ENCODE measurements around the gene GRB7. TPM values are rescaled to one million over a fixed set of nuclear protein-coding genes. Genes with fewer than 3 reads are reported as not detected.

GRB7 gene
- total RNA-seq, 3 donors from 2014 or later = 27.9 to 69.2 TPM; not detected in 1

GRCh38 chr17:39782481-39782880, 44.7 kb downstream of the GRB7 start:
- H3K4me1 ChIP-seq = no peaks in the 10 kb centered on the region
- H3K36me3 ChIP-seq = no peaks in the 10 kb centered on the region
- H3K9me3 ChIP-seq = no peaks in the 10 kb centered on the region
- TF ChIP-seq POLR2A (IDR thresholded peaks at IDR 0.05) (no peak), CTCF (IDR thresholded peaks at IDR 0.05) (no peak), POLR2AphosphoS5 (IDR thresholded peaks at IDR 0.05) (no peak)
- H3K27ac ChIP-seq = no peak overlapping the region
- DNase-seq (ENCODE audit: low spot score in 2 of 2) = no peak
- intact Hi-C loops (cut with DNase I; ENCODE audit: low total_unique reads) = no loop called here
- no peaks in the 10 kb centered on the region for H3K27me3 ChIP-seq
- no peak overlapping the region for H3K4me3 ChIP-seq

- DNase-seq (ENCODE audit: low spot score in 2 of 2) = no peak
- Histone ChIP-seq H3K36me3 (no peaks in the 10 kb centered on the region), H3K27me3 (no peaks in the 10 kb centered on the region), H3K27ac (no peak overlapping the region), H3K4me3 (no peak overlapping the region), H3K9me3 (no peaks in the 10 kb centered on the region), H3K4me1 (no peaks in the 10 kb centered on the region)
- intact Hi-C loops (cut with DNase I; ENCODE audit: low total_unique reads) = no loop called here
- TF ChIP-seq CTCF (IDR thresholded peaks at IDR 0.05) (no peak), POLR2AphosphoS5 (IDR thresholded peaks at IDR 0.05) (no peak), POLR2A (IDR thresholded peaks at IDR 0.05) (no peak)
Measured at GRCh38 chr17:39782980-39783379, 45.2 kb downstream of the GRB7 start.

GRCh38 chr17:39787041-39787440, 49.3 kb downstream of the GRB7 start:
- Histone ChIP-seq H3K4me1 (no peaks in the 10 kb centered on the region), H3K9me3 (no peaks in the 10 kb centered on the region), H3K36me3 (no peaks in the 10 kb centered on the region), H3K4me3 (no peak overlapping the region), H3K27ac (no peak overlapping the region), H3K27me3 (no peaks in the 10 kb centered on the region)
- intact Hi-C loops (cut with DNase I; ENCODE audit: low total_unique reads) = no loop called here
- no peak for DNase-seq (ENCODE audit: low spot score in 2 of 2)
- TF ChIP-seq POLR2A (IDR thresholded peaks at IDR 0.05) = no peak
- no peak for TF ChIP-seq CTCF (IDR thresholded peaks at IDR 0.05)
- TF ChIP-seq POLR2AphosphoS5 (IDR thresholded peaks at IDR 0.05) = no peak

GRCh38 chr17:39787743-39788484, 50.2 kb downstream of the GRB7 start:
- Histone ChIP-seq H3K36me3 (no peaks in the 10 kb centered on the region), H3K27me3 (no peaks in the 10 kb centered on the region), H3K9me3 (no peaks in the 10 kb centered on the region), H3K4me3 (no peak overlapping the region), H3K4me1 (no peaks in the 10 kb centered on the region), H3K27ac (no peak overlapping the region)
- no peak for DNase-seq (ENCODE audit: low spot score in 2 of 2)
- intact Hi-C loops (cut with DNase I; ENCODE audit: low total_unique reads) = no loop called here
- no peak for TF ChIP-seq CTCF (IDR thresholded peaks at IDR 0.05)
- no peak for TF ChIP-seq POLR2A (IDR thresholded peaks at IDR 0.05)
- TF ChIP-seq POLR2AphosphoS5 (IDR thresholded peaks at IDR 0.05) = no peak

GRCh38 chr17:39791111-39791992, 53.6 kb downstream of the GRB7 start:
- H3K27me3 ChIP-seq = no peaks in the 10 kb centered on the region
- no peak overlapping the region for H3K27ac ChIP-seq
- intact Hi-C loops (cut with DNase I; ENCODE audit: low total_unique reads) = no loop called here
- H3K36me3 ChIP-seq = no peaks in the 10 kb centered on the region
- no peak for DNase-seq (ENCODE audit: low spot score in 2 of 2)
- H3K4me3 ChIP-seq = no peak overlapping the region
- TF ChIP-seq CTCF (IDR thresholded peaks at IDR 0.05) (no peak), POLR2A (IDR thresholded peaks at IDR 0.05) (no peak), POLR2AphosphoS5 (IDR thresholded peaks at IDR 0.05) (no peak)
- no peaks in the 10 kb centered on the region for H3K4me1 ChIP-seq
- no peaks in the 10 kb centered on the region for H3K9me3 ChIP-seq
